ENCODE measurements around the gene SPINK1.
"Not testable (repeated sequence)": the region's sequence is repeated elsewhere in the genome, so short reads cannot be mapped to it uniquely, and the experiment has no call there.

The SPINK1 gene

GRCh38 chr5:147854894-147855773 is 23.7 kb upstream of the SPINK1 start:
- DNase-seq (ENCODE audit: low spot score), result no peak

- no peak for DNase-seq (ENCODE audit: low spot score)
Observed at GRCh38 chr5:147854331-147854730, 22.9 kb upstream of the SPINK1 start.

- DNase-seq (ENCODE audit: low spot score), result no peak
Observed at GRCh38 chr5:147853372-147853987, 22.0 kb upstream of the SPINK1 start.

GRCh38 chr5:147852365-147852764 is 20.9 kb upstream of the SPINK1 start:
- no peak for DNase-seq (ENCODE audit: low spot score)

GRCh38 chr5:147851578-147851977 is 20.1 kb upstream of the SPINK1 start:
- DNase-seq (ENCODE audit: low spot score), result no peak

- DNase-seq (ENCODE audit: low spot score), result no peak
Observed at GRCh38 chr5:147849226-147849625, 17.8 kb upstream of the SPINK1 start.

GRCh38 chr5:147845618-147846017 is 14.1 kb upstream of the SPINK1 start:
- DNase-seq (ENCODE audit: low spot score), result no peak

- DNase-seq (ENCODE audit: low spot score), result no peak
Observed at GRCh38 chr5:147844846-147845245, 13.4 kb upstream of the SPINK1 start.

- DNase-seq (ENCODE audit: low spot score), result no peak
Observed at GRCh38 chr5:147842869-147843268, 11.4 kb upstream of the SPINK1 start.

- DNase-seq (ENCODE audit: low spot score), result no peak
Observed at GRCh38 chr5:147836439-147836838, 5.0 kb upstream of the SPINK1 start.

- DNase-seq (ENCODE audit: low spot score), result no peak
Observed at GRCh38 chr5:147835386-147835798, 3.9 kb upstream of the SPINK1 start.

- DNase-seq (ENCODE audit: low spot score), result no peak
Observed at GRCh38 chr5:147832541-147832940, 1.1 kb upstream of the SPINK1 start.

GRCh38 chr5:147830035-147830434 is 1.4 kb downstream of the SPINK1 start:
- DNase-seq (ENCODE audit: low spot score), result no peak

- not testable (repeated sequence) for DNase-seq (ENCODE audit: low spot score)
Observed at GRCh38 chr5:147827017-147827416, 4.5 kb downstream of the SPINK1 start.

GRCh38 chr5:147826361-147826760 is 5.1 kb downstream of the SPINK1 start:
- DNase-seq (ENCODE audit: low spot score), result no peak

- DNase-seq (ENCODE audit: low spot score), result peak; percentile 72
Observed at GRCh38 chr5:147822686-147823491, 8.6 kb downstream of the SPINK1 start.

- DNase-seq (ENCODE audit: low spot score), result not testable (repeated sequence)
Observed at GRCh38 chr5:147822222-147822621, 9.2 kb downstream of the SPINK1 start.

GRCh38 chr5:147821766-147822165 is 9.7 kb downstream of the SPINK1 start:
- DNase-seq (ENCODE audit: low spot score), result no peak

GRCh38 chr5:147819261-147819770 is 12.2 kb downstream of the SPINK1 start:
- no peak for DNase-seq (ENCODE audit: low spot score)

- no peak for DNase-seq (ENCODE audit: low spot score)
Observed at GRCh38 chr5:147818290-147818689, 13.2 kb downstream of the SPINK1 start.

GRCh38 chr5:147813696-147814095 is 17.8 kb downstream of the SPINK1 start:
- DNase-seq (ENCODE audit: low spot score), result no peak
